Aorta (tissue), 5 donors: Measurements from ENCODE around the gene TNFSF9. TPM values are rescaled to one million over a fixed set of nuclear protein-coding genes. Genes with fewer than 3 reads are reported as not detected.

Experiments
- ATAC-seq: fragments of 200-7000 bp; cut with Tn5 transposase; one replicate; pipeline ENCODE4 v1.9.1; 2022; ENCODE audit warnings: moderate library complexity; ENCODE audit not compliant: low FRiP score
- DNase-seq, 2 donors: peaks; one replicate each; pipeline ENCODE4 v3.0.0-alpha.2; 2020
- H3K27ac ChIP-seq, 2 donors: one replicate each; pipeline ENCODE4 v1.5.1; 2013; ENCODE audit warnings: low read length in 2 of 2, mild to moderate bottlenecking in 2 of 2, moderate library complexity in 2 of 2, control low read depth in 1 of 2, inconsistent platforms in 1 of 2, low read depth in 1 of 2
- H3K27me3 ChIP-seq, 2 donors: one replicate each; pipeline ENCODE4 v1.6.1; 2013; ENCODE audit warnings: control low read depth in 1 of 2, low read length in 1 of 2, mild to moderate bottlenecking in 1 of 2, moderate library complexity in 1 of 2; ENCODE audit not compliant: insufficient read depth in 2 of 2, control insufficient read depth in 1 of 2
- H3K36me3 ChIP-seq, 2 donors: one replicate each; pipeline ENCODE4 v1.6.1; 2013; ENCODE audit warnings: control low read depth in 1 of 2, low read length in 1 of 2, mild to moderate bottlenecking in 1 of 2; ENCODE audit not compliant: insufficient read depth in 2 of 2, control insufficient read depth in 1 of 2
- H3K4me1 ChIP-seq, 2 donors: one replicate each; pipeline ENCODE4 v1.6.1; 2013; ENCODE audit warnings: low read length in 2 of 2, control low read depth in 1 of 2, mild to moderate bottlenecking in 1 of 2, moderate library complexity in 1 of 2; ENCODE audit not compliant: insufficient read depth in 2 of 2, control insufficient read depth in 1 of 2
- H3K4me3 ChIP-seq, 2 donors: one replicate each; pipeline ENCODE4 v1.5.1; 2013; ENCODE audit warnings: low read length in 2 of 2, control low read depth in 1 of 2, mild to moderate bottlenecking in 1 of 2
- H3K9me3 ChIP-seq: one replicate; pipeline ENCODE4 v1.6.1; 2013; ENCODE audit warnings: mild to moderate bottlenecking, low read length; ENCODE audit not compliant: control insufficient read depth
- WGBS, 2 donors: extraction: QIAGEN DNeasy Blood & Tissue Kit; methylation state at CpG; one replicate each; pipeline ENCODE4 v1.1.7; 2013; 5-methylcytosine and 5-hydroxymethylcytosine counted together
- intact Hi-C, 2 donors: fragments of 100-400 bp; cut with DNase I; formaldehyde crosslinking; loops; one replicate each; pipeline versions ENCODE4 v1.14.2 to v1.15.0; 2022
- long read RNA-seq, 2 donors: library from polyadenylated mRNA; unstranded; transcript quantifications; one replicate each; pipeline ENCODE4 v2.0.0, GENCODE V29; 2020 to 2021
- polyA plus RNA-seq, 2 donors: library from polyadenylated mRNA; stranded (reverse); fragments of 200-250 nt; gene quantifications; one replicate each; pipeline ENCODE4 v1.2.3, GENCODE V29; 2013
- total RNA-seq, 2 donors: library from RNA; stranded (reverse); fragmentation: NEBNext Ultra II Directional; extraction: Animal tissue kit (Norgen Biotek cat#: 25700); gene quantifications; one replicate each; pipeline ENCODE4 v1.2.1, GENCODE V29; 2021
- donor health status: healthy with polysubstance abuse.
- donor health status: Bipolar disorder and iron deficiency.
- donor health status: DM: no; HTN: no; CAD: no.
- donor health status: DM: no; HTN: no; CAD: no.
- donor health status: DM: yes; HTN: yes; CAD: no.

Gene TNFSF9, protein sequence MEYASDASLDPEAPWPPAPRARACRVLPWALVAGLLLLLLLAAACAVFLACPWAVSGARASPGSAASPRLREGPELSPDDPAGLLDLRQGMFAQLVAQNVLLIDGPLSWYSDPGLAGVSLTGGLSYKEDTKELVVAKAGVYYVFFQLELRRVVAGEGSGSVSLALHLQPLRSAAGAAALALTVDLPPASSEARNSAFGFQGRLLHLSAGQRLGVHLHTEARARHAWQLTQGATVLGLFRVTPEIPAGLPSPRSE
- 1 to 10 TPM; 1.2 to 1.6 TPM for total RNA-seq
- not detected for polyA plus RNA-seq
- long read RNA-seq, donor 1: 0 reads
- long read RNA-seq, donor 2, partial matches to known transcripts: 0 of 2 reads
- long read RNA-seq, donor 2, other reads (novel, unspliced or antisense): 0 of 2 reads

DNA sequence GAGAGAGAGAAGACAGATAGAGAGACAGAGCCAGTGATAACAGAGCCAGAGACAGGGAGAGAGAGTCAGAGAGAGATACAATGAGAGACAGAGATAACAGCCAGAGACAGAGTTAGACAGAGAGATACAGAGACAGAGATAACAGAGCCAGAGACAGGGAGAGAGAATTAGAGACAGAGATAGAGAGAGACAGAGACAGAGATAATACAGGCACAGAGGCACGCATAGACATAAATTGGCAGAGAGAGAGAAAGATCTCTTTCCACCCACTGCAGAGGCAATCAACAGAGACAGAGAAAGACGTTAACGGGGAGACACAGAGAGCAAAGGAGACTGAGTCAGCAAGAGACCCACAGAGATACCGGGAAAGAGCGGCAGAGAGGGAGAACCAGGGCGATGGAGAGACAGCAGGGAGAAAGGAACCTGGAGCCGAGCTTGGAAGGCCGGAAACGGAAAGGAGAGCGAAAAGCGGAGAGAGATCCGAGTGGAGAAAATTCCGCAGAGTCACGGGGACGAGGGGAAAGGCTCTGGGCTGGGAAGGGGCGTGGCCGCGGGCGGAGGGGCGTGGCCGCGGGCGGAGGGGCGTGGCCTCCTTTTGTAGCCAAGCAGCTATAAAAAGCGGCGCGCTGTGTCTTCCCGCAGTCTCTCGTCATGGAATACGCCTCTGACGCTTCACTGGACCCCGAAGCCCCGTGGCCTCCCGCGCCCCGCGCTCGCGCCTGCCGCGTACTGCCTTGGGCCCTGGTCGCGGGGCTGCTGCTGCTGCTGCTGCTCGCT is at the start of gene TNFSF9:
TSS of gene TNFSF9 (plus strand) at position 641 of the 777 bp plus-strand sequence. CDS start at position 652, 11 bp downstream.
- intact Hi-C loops: no loop called here
- H3K4me1 ChIP-seq: no peaks in the 10 kb centered on the region
- 1 to 2% methylated on average over 31 to 44 of the region's 44 CpGs for WGBS, 2 donors
- no peaks in the 10 kb centered on the region for H3K36me3 ChIP-seq
- H3K9me3 ChIP-seq: no peaks in the 10 kb centered on the region
- no peaks in the 10 kb centered on the region for H3K27me3 ChIP-seq
- no peak within 1 kb of the TSS for H3K4me3 ChIP-seq
- H3K27ac ChIP-seq: no peak within 1 kb of the TSS
- DNase-seq: peak; percentile 90 to 95
- peak; percentile 93 for ATAC-seq

DNA sequence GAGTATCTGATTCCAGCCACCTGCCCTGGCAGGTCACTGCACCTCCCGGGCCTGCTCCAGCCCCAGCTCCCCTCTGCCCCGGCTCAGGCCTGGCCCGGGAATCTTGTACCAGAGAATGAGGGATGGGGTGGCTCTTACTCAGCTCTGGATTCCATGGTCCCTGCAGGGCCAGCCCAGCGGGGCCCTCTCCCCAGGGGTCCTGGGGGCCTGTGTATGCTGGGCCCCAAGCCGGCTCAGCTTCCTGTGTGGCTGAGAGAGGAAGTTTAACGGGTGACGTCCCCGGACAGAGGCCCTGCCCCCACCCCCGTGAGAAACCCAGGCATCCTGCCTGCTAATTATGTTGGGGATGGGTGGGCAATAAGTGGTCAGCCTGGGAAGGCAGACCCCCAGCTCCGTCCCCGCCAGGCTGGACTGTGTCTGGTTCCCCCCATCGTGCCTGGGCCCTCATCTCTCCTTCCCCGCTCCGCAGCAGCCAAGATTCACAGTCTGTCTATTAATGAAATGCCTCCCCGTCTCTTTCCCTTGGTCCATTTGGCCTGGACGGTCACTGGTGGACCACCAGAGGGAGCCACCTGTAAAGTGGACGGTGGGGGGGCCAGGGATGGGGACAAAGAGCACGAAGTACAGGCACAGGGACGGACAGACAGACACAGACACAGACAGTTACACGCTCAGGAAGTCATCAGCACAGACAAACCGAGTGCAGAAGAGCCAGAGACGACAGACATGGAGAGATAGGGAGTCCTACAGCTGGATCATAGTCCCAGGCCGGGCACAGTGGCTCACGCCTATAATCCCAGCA is 49.1 kb upstream of the TNFSF9 start, which contains the start of gene DENND1C:
TSS of gene DENND1C (minus strand) at position 247 of the 802 bp plus-strand sequence. CDS start at position 155, 92 bp downstream.
- 33 to 34% methylated on average over 24 of the region's 24 CpGs for WGBS, 2 donors
- intact Hi-C loops: no loop called here
- peak; percentile 45 for ATAC-seq
- H3K4me3 ChIP-seq: no peak within 1 kb of the TSS
- DNase-seq: peak in 1 of 2 donors; percentile 73
- H3K9me3 ChIP-seq: no peaks in the 10 kb centered on the region
- no peak within 1 kb of the TSS for H3K27ac ChIP-seq
- H3K4me1 ChIP-seq: no peaks in the 10 kb centered on the region
- no peaks in the 10 kb centered on the region for H3K27me3 ChIP-seq
- no peaks in the 10 kb centered on the region for H3K36me3 ChIP-seq

DNA sequence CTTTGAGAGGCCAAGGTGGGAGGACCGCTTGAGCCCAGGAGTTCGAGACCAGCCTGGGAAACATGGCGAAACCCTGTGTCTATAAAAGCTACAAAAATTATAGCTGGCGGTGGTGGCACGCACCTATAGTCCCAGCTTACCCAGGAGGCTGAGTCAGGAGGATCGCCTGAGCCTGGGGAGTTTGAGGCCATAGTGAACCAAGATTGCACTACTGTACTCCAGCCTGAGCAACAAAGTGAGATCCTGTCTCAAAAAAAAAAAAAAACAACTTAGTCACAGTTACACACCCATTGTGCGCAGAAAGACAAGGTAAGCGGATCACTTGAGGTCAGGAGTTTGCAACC is 48.5 kb upstream of the TNFSF9 start:
- no peak for ATAC-seq
- no peaks in the 10 kb centered on the region for H3K4me1 ChIP-seq
- no peak for DNase-seq
- intact Hi-C loops: no loop called here
- no peak overlapping the region for H3K4me3 ChIP-seq
- no peak overlapping the region for H3K27ac ChIP-seq
- no peaks in the 10 kb centered on the region for H3K27me3 ChIP-seq
- no peaks in the 10 kb centered on the region for H3K9me3 ChIP-seq
- no peaks in the 10 kb centered on the region for H3K36me3 ChIP-seq
- WGBS, 2 donors: 94 to 96% methylated on average over 8 of the region's 8 CpGs

DNA sequence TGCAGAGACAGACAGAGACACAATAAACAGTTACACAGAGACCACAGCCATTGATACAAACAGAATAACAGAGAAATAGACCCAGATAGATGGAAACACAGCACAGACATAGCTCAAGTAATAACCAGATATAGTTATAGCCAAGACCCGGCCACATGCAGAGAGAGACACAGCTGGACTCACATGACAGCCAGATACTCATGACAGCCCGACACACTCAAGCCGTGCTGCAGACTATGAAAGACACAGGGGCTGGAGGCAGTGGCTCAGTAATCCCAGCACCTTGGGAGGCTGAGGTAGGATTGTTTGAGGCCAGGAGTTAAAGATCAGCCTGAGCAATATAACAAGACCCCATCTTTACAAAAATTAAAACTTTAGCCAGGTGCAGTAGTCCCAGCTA is 47.6 kb upstream of the TNFSF9 start:
- Histone ChIP-seq H3K4me3 (no peak overlapping the region), H3K27ac (no peak overlapping the region), H3K36me3 (no peaks in the 10 kb centered on the region), H3K4me1 (no peaks in the 10 kb centered on the region), H3K27me3 (no peaks in the 10 kb centered on the region), H3K9me3 (no peaks in the 10 kb centered on the region)
- intact Hi-C loops: no loop called here
- 47 to 48% methylated on average over 3 of the region's 3 CpGs for WGBS, 2 donors
- ATAC-seq (no peak), DNase-seq (no peak)

DNA sequence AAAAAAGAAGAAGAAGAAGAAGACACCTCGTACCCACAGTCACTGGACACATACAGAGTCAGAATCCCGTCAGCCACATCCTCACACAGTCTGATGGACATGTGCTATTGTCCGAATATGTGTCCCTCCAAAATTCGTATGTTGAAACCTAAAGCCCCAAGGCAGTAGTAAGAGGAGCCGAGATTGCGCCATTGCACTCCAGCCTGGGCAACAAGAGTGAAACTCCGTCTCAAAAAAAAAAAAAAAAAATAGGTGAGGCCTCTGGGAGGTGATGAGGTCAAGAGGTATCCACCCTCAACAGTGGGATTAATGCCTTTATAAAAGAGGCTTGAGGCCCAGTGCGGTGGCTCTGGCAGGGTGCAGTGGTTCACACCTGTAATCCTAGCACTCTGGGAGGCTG is 46.6 kb upstream of the TNFSF9 start:
- intact Hi-C loops: no loop called here
- Histone ChIP-seq H3K27ac (no peak overlapping the region), H3K4me1 (no peaks in the 10 kb centered on the region), H3K27me3 (no peaks in the 10 kb centered on the region), H3K4me3 (no peak overlapping the region), H3K9me3 (no peaks in the 10 kb centered on the region), H3K36me3 (no peaks in the 10 kb centered on the region)
- ATAC-seq (no peak), DNase-seq (peak in 1 of 2 donors; percentile 40)
- WGBS, 2 donors: 90% methylated on average over 8 of the region's 8 CpGs

DNA sequence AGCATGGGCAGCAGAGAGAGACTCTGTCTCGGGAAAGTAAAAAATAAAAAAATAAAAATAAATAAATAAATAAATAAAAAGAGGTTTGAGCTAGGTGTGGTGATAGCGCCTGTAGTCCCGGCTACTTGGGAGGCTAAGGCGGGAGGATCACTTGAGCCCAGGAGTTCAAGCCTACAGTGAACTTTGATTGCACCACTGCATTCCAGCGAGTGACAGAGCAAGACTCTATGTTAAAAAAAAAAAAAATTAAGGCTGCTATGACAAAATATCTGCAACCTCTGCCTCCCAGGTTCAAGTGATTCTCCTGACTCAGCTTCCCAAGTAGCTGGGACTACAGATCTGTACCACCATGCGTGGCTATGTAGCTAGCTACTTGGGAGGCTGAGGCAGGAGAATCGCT is 46.0 kb upstream of the TNFSF9 start:
- 86 to 89% methylated on average over 7 of the region's 7 CpGs for WGBS, 2 donors
- Histone ChIP-seq H3K4me3 (no peak overlapping the region), H3K9me3 (no peaks in the 10 kb centered on the region), H3K27me3 (no peaks in the 10 kb centered on the region), H3K36me3 (no peaks in the 10 kb centered on the region), H3K4me1 (no peaks in the 10 kb centered on the region), H3K27ac (no peak overlapping the region)
- intact Hi-C loops: no loop called here
- DNase-seq (no peak), ATAC-seq (no peak)

DNA sequence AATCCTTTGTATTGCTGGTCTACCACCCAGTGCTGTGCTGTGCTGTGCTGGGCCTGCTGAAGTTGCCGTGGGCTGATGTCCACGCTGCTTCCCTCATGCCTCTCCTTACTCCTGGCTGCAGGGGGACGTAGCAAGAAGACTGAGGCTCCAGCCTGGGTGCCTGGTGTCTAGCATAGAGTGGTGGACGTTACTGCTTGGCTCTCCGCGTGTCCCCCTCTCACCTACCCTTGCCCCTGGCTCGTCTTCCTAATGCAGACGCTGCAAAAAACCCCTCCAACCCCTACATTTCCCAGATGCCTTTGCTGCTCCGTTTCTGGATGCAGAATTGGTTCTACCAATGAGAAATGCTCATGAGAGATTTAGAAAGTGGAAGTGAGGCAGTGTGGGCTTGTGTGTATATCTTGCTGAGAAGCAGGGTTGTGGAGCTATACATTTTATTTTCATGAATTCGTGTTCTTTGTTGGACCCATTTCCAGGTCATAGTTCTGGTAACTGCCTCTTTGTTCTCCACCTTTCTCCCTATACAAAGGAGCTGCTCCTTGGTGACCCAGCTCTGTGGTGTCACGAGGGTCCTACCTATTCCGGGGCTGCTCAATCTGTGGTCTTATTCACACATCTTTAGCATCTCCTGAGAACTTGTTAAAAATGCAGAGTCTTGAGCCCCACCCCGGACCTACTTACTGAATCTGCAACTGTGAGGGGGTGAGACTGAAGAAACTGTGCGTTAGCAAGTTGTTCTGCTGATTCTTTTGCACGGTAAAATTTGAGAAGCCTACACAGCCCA is 41.4 kb upstream of the TNFSF9 start:
- no peak overlapping the region for H3K27ac ChIP-seq
- no peaks in the 10 kb centered on the region for H3K27me3 ChIP-seq
- WGBS, 2 donors: 53 to 55% methylated on average over 15 of the region's 15 CpGs
- H3K4me3 ChIP-seq: no peak overlapping the region
- H3K4me1 ChIP-seq: no peaks in the 10 kb centered on the region
- intact Hi-C loops: no loop called here
- peaks cover 6% of the 10 kb centered on the region for H3K9me3 ChIP-seq
- no peak for DNase-seq
- H3K36me3 ChIP-seq: no peaks in the 10 kb centered on the region
- ATAC-seq: no peak

DNA sequence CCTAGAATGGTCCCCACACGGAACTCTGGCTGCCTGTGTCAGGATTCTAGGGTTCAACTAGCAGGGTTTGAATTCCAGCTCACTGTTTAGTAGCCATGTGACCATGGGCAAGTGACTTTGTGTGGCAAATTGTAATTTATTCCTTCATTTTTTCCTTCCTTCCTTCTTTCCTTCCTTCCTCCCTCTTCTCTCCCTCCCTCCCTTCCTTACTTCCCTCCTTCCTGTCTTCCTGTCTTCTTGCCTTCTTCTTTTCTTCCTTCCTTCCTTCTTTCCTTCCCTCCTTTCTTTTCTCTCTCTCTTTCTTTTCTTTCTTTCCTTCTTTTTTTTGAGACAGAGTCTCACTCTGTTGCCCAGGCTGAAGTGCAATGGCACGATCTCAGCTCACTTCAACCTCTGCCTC is 40.7 kb upstream of the TNFSF9 start:
- no peaks in the 10 kb centered on the region for H3K4me1 ChIP-seq
- DNase-seq: no peak
- intact Hi-C loops: no loop called here
- no peak overlapping the region for H3K27ac ChIP-seq
- no peaks in the 10 kb centered on the region for H3K27me3 ChIP-seq
- 58 to 68% methylated on average over 2 of the region's 2 CpGs for WGBS, 2 donors
- no peak for ATAC-seq
- peaks cover 6% of the 10 kb centered on the region for H3K9me3 ChIP-seq
- H3K4me3 ChIP-seq: no peak overlapping the region
- H3K36me3 ChIP-seq: no peaks in the 10 kb centered on the region
